ENCODE measurements around the gene ARMC3. TPM values are rescaled to one million over a fixed set of nuclear protein-coding genes. Genes with fewer than 3 reads are reported as not detected.

The ARMC3 gene
- total RNA-seq, 1 donor from 2014 or later, result 0.83 TPM

- H3K4me3 Mint-ChIP-seq, result no peak overlapping the region
- no peak for TF ChIP-seq CTCF (IDR thresholded peaks at IDR 0.05; ENCODE audit: unreplicated experiment)
- no peaks in the 10 kb centered on the region for H3K36me3 Mint-ChIP-seq
- H3K4me1 Mint-ChIP-seq, result peaks cover 16% of the 10 kb centered on the region
- no peaks in the 10 kb centered on the region for H3K27me3 Mint-ChIP-seq (ENCODE audit: low read depth)
- H3K27ac Mint-ChIP-seq, result no peak overlapping the region
- DNase-seq (ENCODE audit: low spot score in 2 of 2, unreplicated experiment in 2 of 2), result no peak
- H3K9me3 Mint-ChIP-seq, result peaks cover 22% of the 10 kb centered on the region
Observed at GRCh38 chr10:23080262-23080661, 152.4 kb downstream of the ARMC3 start.

- Mint-ChIP-seq H3K27me3 (ENCODE audit: low read depth) (no peaks in the 10 kb centered on the region), H3K36me3 (no peaks in the 10 kb centered on the region), H3K9me3 (peaks cover 22% of the 10 kb centered on the region), H3K27ac (no peak overlapping the region), H3K4me3 (no peak overlapping the region), H3K4me1 (peaks cover 16% of the 10 kb centered on the region)
- TF ChIP-seq CTCF (IDR thresholded peaks at IDR 0.05; ENCODE audit: unreplicated experiment), result no peak
- DNase-seq (ENCODE audit: low spot score in 2 of 2, unreplicated experiment in 2 of 2), result no peak
Observed at GRCh38 chr10:23081221-23081750, 153.4 kb downstream of the ARMC3 start.

GRCh38 chr10:23081891-23082290, 154.0 kb downstream of the ARMC3 start:
- Mint-ChIP-seq H3K27me3 (ENCODE audit: low read depth) (no peaks in the 10 kb centered on the region), H3K4me1 (peaks cover 16% of the 10 kb centered on the region), H3K36me3 (no peaks in the 10 kb centered on the region), H3K9me3 (peaks cover 18% of the 10 kb centered on the region), H3K4me3 (no peak overlapping the region), H3K27ac (no peak overlapping the region)
- no peak for TF ChIP-seq CTCF (IDR thresholded peaks at IDR 0.05; ENCODE audit: unreplicated experiment)
- DNase-seq (ENCODE audit: low spot score in 2 of 2, unreplicated experiment in 2 of 2), result no peak

Other genes starting within 250 kb of the ARMC3 start
- 33.6 to 37.6 TPM (median 34.9 TPM) in 3 replicates for gene PIP4K2A, start 213.5 kb upstream of the ARMC3 start, total RNA-seq
- gene MSRB2, start 167.5 kb downstream of the ARMC3 start, total RNA-seq, result 25.6 to 33.9 TPM (median 28.9 TPM) in 3 replicates